ENCODE data around the gene SLC13A2.

SLC13A2 gene

GRCh38 chr17:28523186-28523585, 49.7 kb downstream of the SLC13A2 start:
- H3F3A ChIP-seq (ENCODE audit: low read depth) = no peaks in the 10 kb centered on the region
- H3K79me2 ChIP-seq (ENCODE audit: insufficient read depth, low read length) = no peaks in the 10 kb centered on the region
- H3K4me1 ChIP-seq (ENCODE audit: insufficient read depth, low read length, poor library complexity, severe bottlenecking) = peaks cover 24% of the 10 kb centered on the region
- H3K4me3 ChIP-seq (ENCODE audit: low read length, poor library complexity, severe bottlenecking) = no peak overlapping the region
- TF ChIP-seq EZH2phosphoT487 (IDR thresholded peaks at IDR 0.05; ENCODE audit: borderline replicate concordance) (no peak), CTCF (conservative IDR thresholded peaks at IDR 0.05; ENCODE audit: low read length) (no peak)
- H3K36me3 ChIP-seq (ENCODE audit: insufficient read depth, low read length) = no peaks in the 10 kb centered on the region
- no peaks in the 10 kb centered on the region for H3K9me2 ChIP-seq (replicated peaks; ENCODE audit: low read depth, low read length)
- H2AFZ ChIP-seq (ENCODE audit: low read length) = no peak overlapping the region
- H3K27me3 ChIP-seq (ENCODE audit: insufficient read depth, low read length, poor library complexity, severe bottlenecking) = no peaks in the 10 kb centered on the region
- no peaks in the 10 kb centered on the region for H3K9me3 ChIP-seq (ENCODE audit: insufficient read depth, low read depth, low read length)
- H4K20me1 ChIP-seq (ENCODE audit: insufficient read depth, low read length, poor library complexity, severe bottlenecking) = no peaks in the 10 kb centered on the region
- H3K4me2 ChIP-seq (ENCODE audit: low read depth, low read length, poor library complexity, severe bottlenecking) = no peak overlapping the region
- no peak overlapping the region for H3K9ac ChIP-seq (ENCODE audit: low read depth, low read length, poor library complexity, severe bottlenecking)

- H3K9me3 ChIP-seq (ENCODE audit: insufficient read depth, low read depth, low read length) = no peaks in the 10 kb centered on the region
- no peak overlapping the region for H3K4me3 ChIP-seq (ENCODE audit: low read length, poor library complexity, severe bottlenecking)
- no peak overlapping the region for H3K9ac ChIP-seq (ENCODE audit: low read depth, low read length, poor library complexity, severe bottlenecking)
- no peaks in the 10 kb centered on the region for H3K9me2 ChIP-seq (replicated peaks; ENCODE audit: low read depth, low read length)
- H3K4me1 ChIP-seq (ENCODE audit: insufficient read depth, low read length, poor library complexity, severe bottlenecking) = peaks cover 17% of the 10 kb centered on the region
- H3K36me3 ChIP-seq (ENCODE audit: insufficient read depth, low read length) = no peaks in the 10 kb centered on the region
- no peak overlapping the region for H2AFZ ChIP-seq (ENCODE audit: low read length)
- no peaks in the 10 kb centered on the region for H3F3A ChIP-seq (ENCODE audit: low read depth)
- TF ChIP-seq CTCF (conservative IDR thresholded peaks at IDR 0.05; ENCODE audit: low read length) (no peak), EZH2phosphoT487 (IDR thresholded peaks at IDR 0.05; ENCODE audit: borderline replicate concordance) (no peak)
- no peaks in the 10 kb centered on the region for H3K79me2 ChIP-seq (ENCODE audit: insufficient read depth, low read length)
- no peaks in the 10 kb centered on the region for H4K20me1 ChIP-seq (ENCODE audit: insufficient read depth, low read length, poor library complexity, severe bottlenecking)
- no peaks in the 10 kb centered on the region for H3K27me3 ChIP-seq (ENCODE audit: insufficient read depth, low read length, poor library complexity, severe bottlenecking)
- no peak overlapping the region for H3K4me2 ChIP-seq (ENCODE audit: low read depth, low read length, poor library complexity, severe bottlenecking)
Measured at GRCh38 chr17:28523876-28524275, 50.4 kb downstream of the SLC13A2 start.

- TF ChIP-seq EZH2phosphoT487 (IDR thresholded peaks at IDR 0.05; ENCODE audit: borderline replicate concordance) (no peak), CTCF (conservative IDR thresholded peaks at IDR 0.05; ENCODE audit: low read length) (no peak)
- H3K79me2 ChIP-seq (ENCODE audit: insufficient read depth, low read length) = no peaks in the 10 kb centered on the region
- no peaks in the 10 kb centered on the region for H3K27me3 ChIP-seq (ENCODE audit: insufficient read depth, low read length, poor library complexity, severe bottlenecking)
- H3K36me3 ChIP-seq (ENCODE audit: insufficient read depth, low read length) = no peaks in the 10 kb centered on the region
- no peaks in the 10 kb centered on the region for H4K20me1 ChIP-seq (ENCODE audit: insufficient read depth, low read length, poor library complexity, severe bottlenecking)
- peaks cover 10% of the 10 kb centered on the region for H3K4me1 ChIP-seq (ENCODE audit: insufficient read depth, low read length, poor library complexity, severe bottlenecking)
- H3F3A ChIP-seq (ENCODE audit: low read depth) = no peaks in the 10 kb centered on the region
- H3K9me3 ChIP-seq (ENCODE audit: insufficient read depth, low read depth, low read length) = no peaks in the 10 kb centered on the region
- no peak overlapping the region for H3K4me2 ChIP-seq (ENCODE audit: low read depth, low read length, poor library complexity, severe bottlenecking)
- no peak overlapping the region for H2AFZ ChIP-seq (ENCODE audit: low read length)
- H3K9ac ChIP-seq (ENCODE audit: low read depth, low read length, poor library complexity, severe bottlenecking) = no peak overlapping the region
- H3K4me3 ChIP-seq (ENCODE audit: low read length, poor library complexity, severe bottlenecking) = no peak overlapping the region
- no peaks in the 10 kb centered on the region for H3K9me2 ChIP-seq (replicated peaks; ENCODE audit: low read depth, low read length)
Measured at GRCh38 chr17:28524476-28525424, 51.3 kb downstream of the SLC13A2 start.

All from Loucy (cell line).